Right lobe of liver (tissue), 6 donors: ENCODE results near the gene DENND1B. TPM values are rescaled to one million over a fixed set of nuclear protein-coding genes. Genes with fewer than 3 reads are reported as not detected.

Experiments
- ATAC-seq, 4 donors: fragments of 200-7000 bp; cut with Tn5 transposase; one replicate each; pipeline ENCODE4 v1.9.1; 2020; ENCODE audit warnings: mild to moderate bottlenecking in 4 of 4, moderate library complexity in 4 of 4
- DNase-seq, 3 donors: peaks; one replicate each; pipeline ENCODE4 v3.0.0-alpha.2; 2020
- H3K27ac ChIP-seq, 3 donors: fragments of 200-600 bp; one replicate each; pipeline ENCODE4 v1.8.0; 2022
- H3K27me3 ChIP-seq, 2 donors: fragments of 200-600 bp; one replicate each; pipeline ENCODE4 v1.8.0; 2022
- H3K36me3 ChIP-seq, 4 donors: fragments of 200-600 bp; sonication (generic) in 1 of 4; one replicate each; pipeline versions ENCODE4 v1.5.1 to v1.8.0; 2017 to 2022; ENCODE audit warnings: control low read depth in 1 of 4
- H3K4me1 ChIP-seq, 4 donors: fragments of 200-600 bp; sonication (generic) in 1 of 4; one replicate each; pipeline versions ENCODE4 v1.5.1 to v1.8.0; 2017 to 2022; ENCODE audit warnings: control low read depth in 1 of 4
- H3K4me3 ChIP-seq, 3 donors: fragments of 200-600 bp; one replicate each; pipeline ENCODE4 v1.8.0; 2022
- H3K9me3 ChIP-seq, 4 donors: fragments of 200-600 bp; sonication (generic) in 1 of 4; one replicate each; pipeline versions ENCODE4 v1.5.1 to v1.8.0; 2017 to 2022; ENCODE audit warnings: control low read depth in 1 of 4
- POLR2A ChIP-seq: fragments of 450-650 bp; IDR thresholded peaks from one replicate; pipeline ENCODE4 v1.6.1; 2017; ENCODE audit warnings: antibody characterized with exemption, mild to moderate bottlenecking
- WGBS: methylation state at CpG from one replicate; pipeline ENCODE4 v1.1.6; 2018; ENCODE audit warnings: low coverage, low lambda C conversion rate; ENCODE audit not compliant: insufficient coverage; ENCODE audit errors: missing lambda C conversion rate; 5-methylcytosine and 5-hydroxymethylcytosine counted together
- intact Hi-C, 2 donors: fragments of 100-400 bp; cut with DNase I; formaldehyde crosslinking; loops; one replicate each; pipeline versions ENCODE4 v1.11.2 to v1.14.1; 2022
- total RNA-seq, 6 experiments: library from RNA; depleted of rRNA in 2 of 6; stranded (reverse); fragments of >200 nt in 2 of 6; fragmentation: NEBNext Ultra II Directional in 3 of 6; extraction: Animal tissue kit (Norgen Biotek cat#: 25700) in 3 of 6; gene quantifications; one replicate each; pipeline versions ENCODE4 v1.1.0 to v1.2.4, GENCODE V29; 2016 to 2023
- TF ChIP-seq, protein P1 (sequence below), 4 donors: fragments of 200-600 bp in 3 of 4; fragments of 450-650 bp in 1 of 4; IDR thresholded peaks; one replicate each; pipeline versions ENCODE4 v1.5.1 to v1.8.0; 2016 to 2022; ENCODE audit warnings: antibody characterized with exemption in 4 of 4, mild to moderate bottlenecking in 2 of 4
- donor health status: DM: no; HTN: yes; CAD: no.
- donor health status: DM: no; HTN: no; CAD: no.
- donor health status: DM: no; HTN: no; CAD: no.
- donor health status: DM: no; HTN: yes; CAD: no.
- donor health status: DM: no; HTN: yes; CAD: no.

The DENND1B gene
- total RNA-seq, 6 experiments from 2014 or later: 6.4 to 8.9 (median 7.3) TPM

DNA sequence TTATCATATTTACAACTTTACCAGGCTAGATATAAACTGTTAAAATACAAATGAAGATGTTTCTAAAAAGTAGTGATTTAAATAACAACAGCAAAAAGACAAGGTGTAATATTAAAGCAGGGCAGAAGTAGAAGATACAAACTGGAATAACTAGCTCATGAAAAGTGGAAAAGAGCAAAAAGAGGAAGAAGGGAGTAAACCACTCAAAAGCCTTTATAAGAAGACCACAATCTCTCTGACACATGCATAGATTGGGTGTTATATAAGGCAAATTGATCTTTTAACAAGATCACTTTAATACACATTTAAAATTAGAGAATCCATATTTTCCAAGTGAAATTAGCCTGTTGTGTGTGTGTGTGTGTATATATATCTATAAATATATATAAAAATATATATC lies 5.0 kb downstream of the DENND1B start:
- Histone ChIP-seq H3K9me3 (no peaks in the 10 kb centered on the region), H3K36me3 (no peaks in the 10 kb centered on the region), H3K27ac (no peak overlapping the region), H3K4me1 (peaks cover 0 to 21% (median 9%) of the 10 kb centered on the region in 4 donors), H3K27me3 (no peaks in the 10 kb centered on the region), H3K4me3 (no peak overlapping the region)
- intact Hi-C loops: no loop called here
- ATAC-seq (no peak), DNase-seq (no peak)
- no peak for TF ChIP-seq POLR2A
- TF ChIP-seq, protein P1, sequence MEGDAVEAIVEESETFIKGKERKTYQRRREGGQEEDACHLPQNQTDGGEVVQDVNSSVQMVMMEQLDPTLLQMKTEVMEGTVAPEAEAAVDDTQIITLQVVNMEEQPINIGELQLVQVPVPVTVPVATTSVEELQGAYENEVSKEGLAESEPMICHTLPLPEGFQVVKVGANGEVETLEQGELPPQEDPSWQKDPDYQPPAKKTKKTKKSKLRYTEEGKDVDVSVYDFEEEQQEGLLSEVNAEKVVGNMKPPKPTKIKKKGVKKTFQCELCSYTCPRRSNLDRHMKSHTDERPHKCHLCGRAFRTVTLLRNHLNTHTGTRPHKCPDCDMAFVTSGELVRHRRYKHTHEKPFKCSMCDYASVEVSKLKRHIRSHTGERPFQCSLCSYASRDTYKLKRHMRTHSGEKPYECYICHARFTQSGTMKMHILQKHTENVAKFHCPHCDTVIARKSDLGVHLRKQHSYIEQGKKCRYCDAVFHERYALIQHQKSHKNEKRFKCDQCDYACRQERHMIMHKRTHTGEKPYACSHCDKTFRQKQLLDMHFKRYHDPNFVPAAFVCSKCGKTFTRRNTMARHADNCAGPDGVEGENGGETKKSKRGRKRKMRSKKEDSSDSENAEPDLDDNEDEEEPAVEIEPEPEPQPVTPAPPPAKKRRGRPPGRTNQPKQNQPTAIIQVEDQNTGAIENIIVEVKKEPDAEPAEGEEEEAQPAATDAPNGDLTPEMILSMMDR (IDR thresholded peaks at IDR 0.05): no peak

DNA sequence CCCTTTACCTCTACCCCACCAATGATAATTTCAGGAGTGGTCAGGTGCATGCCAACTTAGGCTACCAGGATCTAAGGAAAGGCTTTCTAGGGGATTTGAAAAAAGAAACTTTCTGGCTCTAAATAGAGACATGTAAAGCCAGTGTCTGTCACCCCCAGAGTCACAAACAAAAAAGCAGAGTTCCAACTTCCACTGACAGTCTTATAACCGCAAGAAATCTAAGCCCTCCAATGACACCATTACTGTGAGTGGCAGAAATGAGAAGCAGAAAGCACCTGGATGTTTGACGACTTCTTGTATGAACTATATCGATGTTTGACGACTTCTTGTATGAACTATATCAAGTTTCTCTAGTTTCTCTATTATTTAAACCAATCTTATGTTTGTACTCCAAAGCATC lies 6.0 kb downstream of the DENND1B start:
- DNase-seq (no peak), ATAC-seq (no peak)
- H3K9me3 ChIP-seq: no peaks in the 10 kb centered on the region
- H3K36me3 ChIP-seq: no peaks in the 10 kb centered on the region
- H3K27ac ChIP-seq: no peak overlapping the region
- WGBS: 98% methylated on average over 4 of the region's 4 CpGs
- peak overlapping the region in 1 of 3 donors; percentile 1 for H3K4me3 ChIP-seq
- intact Hi-C loops: no loop called here
- TF ChIP-seq, protein P1 (IDR thresholded peaks at IDR 0.05): no peak
- TF ChIP-seq POLR2A: no peak
- no peaks in the 10 kb centered on the region for H3K27me3 ChIP-seq
- peaks cover 0 to 21% (median 9%) of the 10 kb centered on the region in 4 donors for H3K4me1 ChIP-seq

DNA sequence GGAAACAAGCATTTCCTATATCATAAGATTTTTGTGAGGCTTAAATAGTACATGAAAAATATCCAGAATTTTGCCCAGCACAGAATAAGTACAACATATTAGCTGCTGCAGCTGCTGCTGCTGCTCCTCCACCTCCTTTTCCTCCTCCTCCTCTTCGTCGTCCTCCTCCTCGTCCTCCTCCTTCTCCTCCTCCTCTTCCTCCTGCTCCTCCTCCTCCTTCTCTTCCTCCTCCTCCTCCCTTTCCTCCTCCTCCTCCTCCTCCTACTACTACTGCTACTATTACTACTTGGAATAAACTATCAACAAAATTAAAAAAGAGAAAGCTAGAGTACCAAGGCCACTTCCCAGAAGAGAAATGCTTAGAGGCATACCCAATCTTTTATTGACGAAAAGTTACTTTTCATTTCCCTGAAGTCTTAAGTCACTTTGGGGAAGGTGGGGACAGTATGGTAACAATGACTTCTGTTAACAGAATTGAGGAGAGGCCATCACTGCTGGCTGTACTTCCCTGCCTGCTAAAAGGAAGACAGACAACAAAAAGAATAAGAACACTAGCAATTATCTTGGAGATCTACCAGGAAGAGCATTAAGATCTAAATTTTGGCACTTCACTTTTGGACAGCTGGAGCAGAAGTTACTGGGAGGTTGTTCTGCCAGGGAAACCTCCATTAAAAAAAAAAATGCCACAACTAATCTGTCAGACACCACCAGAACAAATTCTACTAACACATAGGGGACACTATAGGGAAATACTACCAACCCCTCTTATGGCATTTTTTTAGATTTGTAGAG lies 7.1 kb downstream of the DENND1B start:
- ATAC-seq: peak in 3 of 4 donors; percentile 15 to 27 (median 20)
- no peaks in the 10 kb centered on the region for H3K36me3 ChIP-seq
- no peak overlapping the region for H3K4me3 ChIP-seq
- intact Hi-C loops: no loop called here
- TF ChIP-seq, protein P1 (IDR thresholded peaks at IDR 0.05): no peak
- no peak for TF ChIP-seq POLR2A
- H3K27me3 ChIP-seq: no peaks in the 10 kb centered on the region
- DNase-seq: no peak
- peaks cover 0 to 11% (median 3%) of the 10 kb centered on the region in 4 donors for H3K4me1 ChIP-seq
- H3K27ac ChIP-seq: peak overlapping the region in 1 of 3 donors; percentile 36
- WGBS: 55% methylated on average over 4 of the region's 4 CpGs
- no peaks in the 10 kb centered on the region for H3K9me3 ChIP-seq

DNA sequence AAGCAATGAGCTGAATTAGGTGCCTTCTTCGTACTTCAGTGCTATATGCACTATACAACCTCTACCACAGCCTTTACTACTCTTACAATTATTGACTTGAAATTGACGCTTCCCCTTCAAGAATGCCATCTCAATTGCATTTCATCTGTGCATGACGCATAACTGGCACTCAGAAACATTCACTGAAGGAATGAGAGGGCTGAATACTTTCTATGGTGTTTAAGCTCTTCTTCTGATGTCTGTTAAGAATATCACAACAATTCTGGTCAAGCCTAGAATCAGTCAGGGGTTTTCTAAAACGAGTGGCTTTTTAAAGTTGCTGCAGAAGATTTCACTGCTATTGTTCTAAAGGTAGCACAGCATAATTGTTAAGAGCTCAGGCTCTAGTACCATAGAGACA lies 11.5 kb downstream of the DENND1B start:
- Histone ChIP-seq H3K4me1 (peaks cover 0 to 4% (median 0%) of the 10 kb centered on the region in 4 donors), H3K27me3 (no peaks in the 10 kb centered on the region), H3K9me3 (no peaks in the 10 kb centered on the region), H3K36me3 (no peaks in the 10 kb centered on the region), H3K4me3 (no peak overlapping the region), H3K27ac (no peak overlapping the region)
- ATAC-seq (no peak), DNase-seq (no peak)
- no peak for TF ChIP-seq POLR2A
- TF ChIP-seq, protein P1 (IDR thresholded peaks at IDR 0.05): no peak
- intact Hi-C loops: no loop called here
- 63% methylated on average over 4 of the region's 4 CpGs for WGBS
